ENCODE measurements around the gene ACOXL.

ACOXL gene

DNA sequence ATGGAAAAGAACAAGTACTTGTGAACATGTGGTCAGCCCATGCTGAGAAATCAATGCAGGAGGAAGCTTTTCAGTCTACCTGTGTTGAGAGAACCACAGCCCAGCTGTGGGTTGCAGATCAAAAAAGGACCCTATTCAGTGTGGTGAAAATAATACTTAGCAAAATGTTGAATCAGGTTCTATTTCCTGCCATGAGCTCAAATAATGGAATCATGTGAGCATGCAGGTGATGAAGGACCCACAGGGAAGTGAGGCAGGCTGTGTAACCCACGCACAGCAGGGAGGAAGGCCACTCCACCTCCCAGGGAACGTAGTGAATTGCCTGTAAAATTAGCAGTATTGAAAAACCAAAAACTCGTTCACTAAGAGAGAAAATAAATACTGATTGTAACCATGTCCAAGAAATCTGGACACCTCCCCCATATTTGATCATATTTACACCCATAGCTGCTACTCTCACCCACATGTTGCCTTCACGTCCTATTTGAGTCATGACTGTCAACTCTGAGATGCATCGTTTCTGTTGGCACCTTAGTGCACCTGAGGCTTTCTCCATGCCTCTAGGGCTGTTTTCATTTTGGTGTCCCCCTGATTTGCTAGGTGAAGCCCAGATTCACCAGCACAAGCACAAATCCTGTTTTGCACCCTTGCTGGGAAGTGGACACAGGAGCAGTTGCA is 367.9 kb downstream of the ACOXL start:
- H3K27ac ChIP-seq (ENCODE audit: low read depth, low read length): no peak overlapping the region
- H3K79me2 ChIP-seq (ENCODE audit: control insufficient read depth, low read length): no peaks in the 10 kb centered on the region
- no peaks in the 10 kb centered on the region for H3K9me3 ChIP-seq (ENCODE audit: control insufficient read depth, insufficient read depth, low read length)
- no peak overlapping the region for H3K4me3 ChIP-seq (ENCODE audit: low read length)
- no peaks in the 10 kb centered on the region for H4K20me1 ChIP-seq (ENCODE audit: control insufficient read depth, insufficient read depth, low read depth, low read length)
- no peaks in the 10 kb centered on the region for H3K27me3 ChIP-seq (ENCODE audit: control insufficient read depth, low read length)
- no peaks in the 10 kb centered on the region for H3K9me2 ChIP-seq (replicated peaks; ENCODE audit: control insufficient read depth, low read length)
- peaks cover 9% of the 10 kb centered on the region for H3K4me1 ChIP-seq (ENCODE audit: control insufficient read depth, low read length)
- no peaks in the 10 kb centered on the region for H3K36me3 ChIP-seq (ENCODE audit: control insufficient read depth, low read length)
- no peak overlapping the region for H3K4me2 ChIP-seq (ENCODE audit: low read length)
- no peaks in the 10 kb centered on the region for H3F3A ChIP-seq (ENCODE audit: control insufficient read depth, insufficient read depth)
- no peak for TF ChIP-seq EZH2phosphoT487 (IDR thresholded peaks at IDR 0.05; ENCODE audit: borderline replicate concordance, low read length)
- no peak for TF ChIP-seq CTCF (IDR thresholded peaks at IDR 0.05; ENCODE audit: low read depth, low read length, poor library complexity, severe bottlenecking)

DNA sequence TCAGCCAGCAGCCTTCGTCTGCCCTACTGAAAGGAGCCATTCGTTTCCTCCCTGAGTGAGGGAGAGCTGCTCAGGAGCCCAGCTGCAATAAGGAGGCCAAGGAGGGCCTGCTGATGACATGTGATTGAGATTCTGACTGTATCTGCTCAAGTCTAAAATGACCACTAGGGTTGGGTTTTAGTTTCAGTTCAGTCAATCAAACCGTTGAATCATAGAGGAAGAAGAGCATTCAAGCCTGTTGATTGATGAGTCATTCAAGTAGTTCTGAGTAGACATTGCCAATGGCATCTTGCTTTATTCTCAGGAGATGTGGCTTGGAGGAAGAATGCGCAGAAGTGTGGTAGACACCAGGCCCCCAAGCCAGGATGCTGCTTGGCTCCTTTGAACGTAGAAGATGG is 368.4 kb downstream of the ACOXL start:
- no peaks in the 10 kb centered on the region for H3K36me3 ChIP-seq (ENCODE audit: control insufficient read depth, low read length)
- peaks cover 10% of the 10 kb centered on the region for H3K4me1 ChIP-seq (ENCODE audit: control insufficient read depth, low read length)
- H3K27ac ChIP-seq (ENCODE audit: low read depth, low read length): no peak overlapping the region
- H3K4me2 ChIP-seq (ENCODE audit: low read length): no peak overlapping the region
- no peaks in the 10 kb centered on the region for H3K9me2 ChIP-seq (replicated peaks; ENCODE audit: control insufficient read depth, low read length)
- no peak overlapping the region for H3K4me3 ChIP-seq (ENCODE audit: low read length)
- no peak for TF ChIP-seq EZH2phosphoT487 (IDR thresholded peaks at IDR 0.05; ENCODE audit: borderline replicate concordance, low read length)
- no peak for TF ChIP-seq CTCF (IDR thresholded peaks at IDR 0.05; ENCODE audit: low read depth, low read length, poor library complexity, severe bottlenecking)
- H4K20me1 ChIP-seq (ENCODE audit: control insufficient read depth, insufficient read depth, low read depth, low read length): no peaks in the 10 kb centered on the region
- H3K9me3 ChIP-seq (ENCODE audit: control insufficient read depth, insufficient read depth, low read length): no peaks in the 10 kb centered on the region
- H3F3A ChIP-seq (ENCODE audit: control insufficient read depth, insufficient read depth): no peaks in the 10 kb centered on the region
- H3K27me3 ChIP-seq (ENCODE audit: control insufficient read depth, low read length): no peaks in the 10 kb centered on the region
- no peaks in the 10 kb centered on the region for H3K79me2 ChIP-seq (ENCODE audit: control insufficient read depth, low read length)

- H3K79me2 ChIP-seq (ENCODE audit: control insufficient read depth, low read length): no peaks in the 10 kb centered on the region
- H3K27ac ChIP-seq (ENCODE audit: low read depth, low read length): no peak overlapping the region
- no peak overlapping the region for H3K4me2 ChIP-seq (ENCODE audit: low read length)
- H3F3A ChIP-seq (ENCODE audit: control insufficient read depth, insufficient read depth): no peaks in the 10 kb centered on the region
- no peak for TF ChIP-seq CTCF (IDR thresholded peaks at IDR 0.05; ENCODE audit: low read depth, low read length, poor library complexity, severe bottlenecking)
- TF ChIP-seq EZH2phosphoT487 (IDR thresholded peaks at IDR 0.05; ENCODE audit: borderline replicate concordance, low read length): no peak
- peaks cover 16% of the 10 kb centered on the region for H3K4me1 ChIP-seq (ENCODE audit: control insufficient read depth, low read length)
- H3K27me3 ChIP-seq (ENCODE audit: control insufficient read depth, low read length): no peaks in the 10 kb centered on the region
- H3K36me3 ChIP-seq (ENCODE audit: control insufficient read depth, low read length): no peaks in the 10 kb centered on the region
- H3K9me3 ChIP-seq (ENCODE audit: control insufficient read depth, insufficient read depth, low read length): no peaks in the 10 kb centered on the region
- H3K9me2 ChIP-seq (replicated peaks; ENCODE audit: control insufficient read depth, low read length): no peaks in the 10 kb centered on the region
- H3K4me3 ChIP-seq (ENCODE audit: low read length): no peak overlapping the region
- no peaks in the 10 kb centered on the region for H4K20me1 ChIP-seq (ENCODE audit: control insufficient read depth, insufficient read depth, low read depth, low read length)
These were observed 369.2 kb downstream of the ACOXL start for GRCh38 chr2:111101592-111101991.
